H1 (cell line): ENCODE data around the gene CLASP2. TPM values are rescaled to one million over a fixed set of nuclear protein-coding genes. Genes with fewer than 3 reads are reported as not detected.

Experiments
- CTCF ChIA-PET: fragments of 300-600 bp; sonication (Branson Sonifier 250); formaldehyde crosslinking; loops from one replicate; lab custom pipeline; 2021; ENCODE audit not compliant: partially characterized antibody; lab: Charles Lee
- POLR2A ChIA-PET: fragments of 300-600 bp; sonication (Branson Sonifier 250); formaldehyde crosslinking; loops from one replicate; lab custom pipeline; 2021; ENCODE audit warnings: inconsistent platforms; ENCODE audit not compliant: partially characterized antibody; lab: Charles Lee
- DNase-seq, 2 experiments: peaks; one replicate each; pipeline versions ENCODE4 v3.0.0 to v3.0.0-alpha.2; 2010 to 2022; ENCODE audit warnings: low spot score in 2 of 2, low read depth in 1 of 2, mixed read lengths in 1 of 2
- FAIRE-seq: peaks from 2 replicates; lab custom pipeline; 2011; peaks lifted over from hg19 to GRCh38; lab: Jason Lieb, UNC
- H2AFZ ChIP-seq: 2 replicates; pipeline ENCODE4 v1.8.1; 2012; ENCODE audit warnings: low read length, inconsistent platforms
- H2AK5ac ChIP-seq: 2 replicates; pipeline ENCODE4 v1.6.1; 2013; ENCODE audit warnings: low read depth, low read length
- H2BK120ac ChIP-seq: replicated peaks from 2 replicates; pipeline ENCODE3; 2013; ENCODE audit warnings: low read depth, low read length, inconsistent platforms
- H2BK12ac ChIP-seq: 2 replicates; pipeline ENCODE4 v1.6.1; 2013; ENCODE audit warnings: low read depth, low read length
- H2BK15ac ChIP-seq: 2 replicates; pipeline ENCODE4 v1.6.1; 2013; ENCODE audit warnings: low read length
- H2BK20ac ChIP-seq: 2 replicates; pipeline ENCODE4 v1.6.1; 2013; ENCODE audit warnings: low read length
- H2BK5ac ChIP-seq: 2 replicates; pipeline ENCODE4 v1.6.1; 2013; ENCODE audit warnings: low read depth, low read length
- H3K14ac ChIP-seq: 2 replicates; pipeline ENCODE4 v1.6.1; 2013; ENCODE audit warnings: inconsistent platforms; ENCODE audit not compliant: insufficient read length
- H3K18ac ChIP-seq: 2 replicates; pipeline ENCODE4 v1.6.1; 2013; ENCODE audit warnings: low read length; ENCODE audit errors: extremely low read depth
- H3K23ac ChIP-seq: 2 replicates; pipeline ENCODE4 v1.6.1; 2013; ENCODE audit warnings: inconsistent platforms; ENCODE audit not compliant: insufficient read length
- H3K23me2 ChIP-seq: 2 replicates; pipeline ENCODE4 v1.6.1; 2013; ENCODE audit warnings: low read depth, low read length
- H3K27ac ChIP-seq: 2 replicates; pipeline ENCODE4 v1.6.1; 2011; ENCODE audit warnings: low read depth, low read length, inconsistent platforms
- H3K27me3 ChIP-seq, 4 experiments: replicated peaks in 1 of 4; 1 replicate in 1 of 4; 2 replicates in 3 of 4; pipeline versions ENCODE4 v1.6.1 to v1.8.1; 2011 to 2013; ENCODE audit warnings: low read length in 3 of 4, mild to moderate bottlenecking in 3 of 4, inconsistent platforms in 2 of 4, mixed read lengths in 2 of 4, moderate library complexity in 1 of 4; ENCODE audit not compliant: control insufficient read depth in 3 of 4, insufficient read depth in 3 of 4; ENCODE audit errors: extremely low read depth in 1 of 4
- H3K36me3 ChIP-seq, 4 experiments: 2 replicates each; pipeline versions ENCODE4 v1.6.1 to v1.8.1; 2011 to 2013; ENCODE audit warnings: mild to moderate bottlenecking in 4 of 4, low read length in 3 of 4, moderate library complexity in 2 of 4, control low read depth in 1 of 4, inconsistent platforms in 1 of 4; ENCODE audit not compliant: insufficient read depth in 4 of 4, control insufficient read depth in 2 of 4
- H3K4ac ChIP-seq: replicated peaks from 2 replicates; pipeline ENCODE3; 2013; ENCODE audit warnings: low read length, low read depth, mixed read lengths, inconsistent platforms; ENCODE audit not compliant: insufficient read length
- H3K4me1 ChIP-seq, 4 experiments: replicated peaks in 1 of 4; 1 replicate in 1 of 4; 2 replicates in 3 of 4; pipeline versions ENCODE4 v1.6.1 to v1.8.1; 2011 to 2013; ENCODE audit warnings: low read length in 3 of 4, inconsistent platforms in 2 of 4, mixed read lengths in 1 of 4; ENCODE audit not compliant: insufficient read depth in 4 of 4, control insufficient read depth in 3 of 4
- H3K4me2 ChIP-seq, 2 experiments: 2 replicates each; pipeline versions ENCODE4 v1.6.1 to v1.8.1; 2011 to 2013; ENCODE audit warnings: low read depth in 2 of 2, low read length in 2 of 2, control low read depth in 1 of 2, inconsistent platforms in 1 of 2, mild to moderate bottlenecking in 1 of 2; ENCODE audit not compliant: insufficient read depth in 1 of 2
- H3K4me3 ChIP-seq, 4 experiments: fragments of 200-600, 300-600 bp in 1 of 4; sonication (generic), shearing (Covaris generic), sonication (Bioruptor Twin) in 1 of 4; 2 replicates each; pipeline versions ENCODE4 v1.5.1 to v1.8.1; 2011 to 2016; ENCODE audit warnings: low read length in 4 of 4, low read depth in 3 of 4, control low read depth in 2 of 4, inconsistent platforms in 2 of 4, mild to moderate bottlenecking in 2 of 4, mixed read lengths in 1 of 4, moderate library complexity in 1 of 4; ENCODE audit not compliant: insufficient read depth in 2 of 4; ENCODE audit errors: extremely low read depth in 1 of 4
- H3K56ac ChIP-seq: replicated peaks from 2 replicates; pipeline ENCODE3; 2013; ENCODE audit warnings: low read depth, mild to moderate bottlenecking, mixed read lengths, low read length, inconsistent platforms; ENCODE audit not compliant: insufficient read length
- H3K79me1 ChIP-seq: 2 replicates; pipeline ENCODE4 v1.6.1; 2013; ENCODE audit warnings: low read depth, low read length, control low read depth
- H3K79me2 ChIP-seq, 2 experiments: 2 replicates each; pipeline versions ENCODE4 v1.6.1 to v1.8.1; 2012 to 2013; ENCODE audit warnings: low read length in 2 of 2, mild to moderate bottlenecking in 2 of 2, inconsistent platforms in 1 of 2; ENCODE audit not compliant: insufficient read depth in 2 of 2, control insufficient read depth in 1 of 2
- H3K9ac ChIP-seq, 4 experiments: replicated peaks in 1 of 4; 1 replicate in 1 of 4; 2 replicates in 3 of 4; pipeline versions ENCODE4 v1.6.1 to v1.8.1; 2011 to 2013; ENCODE audit warnings: low read depth in 3 of 4, low read length in 3 of 4, control low read depth in 2 of 4, mild to moderate bottlenecking in 2 of 4, moderate library complexity in 2 of 4, inconsistent platforms in 1 of 4; ENCODE audit errors: extremely low read depth in 1 of 4
- H3K9me3 ChIP-seq, 2 experiments: 2 replicates each; pipeline versions ENCODE4 v1.6.1 to v1.8.1; 2012 to 2013; ENCODE audit warnings: mild to moderate bottlenecking in 2 of 2, moderate library complexity in 2 of 2, control low read depth in 1 of 2, inconsistent platforms in 1 of 2, low read depth in 1 of 2, low read length in 1 of 2, mixed read lengths in 1 of 2; ENCODE audit not compliant: insufficient read depth in 2 of 2
- H4K20me1 ChIP-seq, 2 experiments: replicated peaks in 1 of 2; 2 replicates each; pipeline versions ENCODE3 to v1.8.1; 2011 to 2013; ENCODE audit warnings: inconsistent platforms in 2 of 2, low read length in 2 of 2, mild to moderate bottlenecking in 1 of 2; ENCODE audit not compliant: insufficient read depth in 2 of 2, control insufficient read depth in 1 of 2
- H4K5ac ChIP-seq: 2 replicates; pipeline ENCODE4 v1.6.1; 2013; ENCODE audit warnings: low read length, low read depth, mixed read lengths, inconsistent platforms; ENCODE audit not compliant: insufficient read length
- H4K8ac ChIP-seq: 2 replicates; pipeline ENCODE4 v1.8.0; 2013; ENCODE audit warnings: mild to moderate bottlenecking, moderate library complexity, low read length, inconsistent platforms; ENCODE audit not compliant: insufficient read depth; ENCODE audit errors: extremely low read depth
- H4K91ac ChIP-seq: replicated peaks from 2 replicates; pipeline ENCODE3; 2013; ENCODE audit warnings: low read length, mixed read lengths, inconsistent platforms; ENCODE audit not compliant: insufficient read length
- ATF2 ChIP-seq: IDR thresholded peaks from 2 replicates; pipeline ENCODE4 v1.6.1; 2012; ENCODE audit warnings: low read length, inconsistent platforms
- JUND ChIP-seq: IDR thresholded peaks from 2 replicates; pipeline ENCODE4 v1.6.1; 2011; ENCODE audit warnings: mild to moderate bottlenecking, improper control_type of control experiment, low read length
- NRF1 ChIP-seq: IDR thresholded peaks from 2 replicates; pipeline ENCODE4 v1.6.1; 2011; ENCODE audit warnings: mild to moderate bottlenecking, low read depth, low read length, improper control_type of control experiment
- WGBS, 2 experiments: shearing (Covaris generic) in 1 of 2; methylation state at CpG; one replicate each; pipeline versions ENCODE4 v1.1.6 to v1.1.7; 2013 to 2015; ENCODE audit warnings: low lambda C conversion rate in 2 of 2, mixed read lengths in 2 of 2, inconsistent platforms in 1 of 2, low coverage in 1 of 2, missing lambda C conversion rate in 1 of 2; ENCODE audit not compliant: insufficient replicate concordance in 2 of 2, insufficient coverage in 1 of 2, insufficient read length in 1 of 2; ENCODE audit errors: extremely low coverage in 1 of 2, missing lambda C conversion rate in 1 of 2; 5-methylcytosine and 5-hydroxymethylcytosine counted together
- polyA plus RNA-seq, 7 experiments: library from polyadenylated mRNA; depleted of rRNA in 3 of 7; stranded (reverse) in 5 of 7; unstranded in 2 of 7; fragments of >200 nt in 5 of 7; fragments of 200-250 nt in 2 of 7; gene quantifications; 1 replicate in 5 of 7; 2 replicates in 1 of 7; 4 replicates in 1 of 7; pipeline versions ENCODE4 v1.2.1 to v1.2.3, GENCODE V29; 2011 to 2013; ENCODE audit warnings: missing spikeins in 2 of 7, mixed read lengths in 2 of 7
- total RNA-seq: library from RNA; stranded (reverse); fragmentation: NEBNext Ultra II Directional; extraction: Animal tissue kit (Norgen Biotek cat#: 25700); gene quantifications from 2 replicates; pipeline ENCODE4 v1.2.1, GENCODE V29; 2021

Gene CLASP2
- total and polyA plus RNA-seq, 2 of the 8 experiments (the other 6 are each of a cell fraction or from before 2014, with no cell fraction given), result 21.7 to 58.0 TPM

GRCh38 chr3:33645060-33645647, 72.9 kb downstream of the CLASP2 start:
- H2BK12ac ChIP-seq, result no peak overlapping the region
- TF ChIP-seq JUND (peak; percentile 36; the same call in 1 of the 2 replicates), ATF2 (peak; percentile 82; the same call in 1 of the 2 replicates), NRF1 (no peak)
- TF ChIP-seq, all 59 proteins: peak for 2
- H3K36me3 ChIP-seq, result peaks cover 0 to 4% (median 0%) of the 10 kb centered on the region in 4 experiments; a peak in 1 of 8 replicates
- H3K4me2 ChIP-seq, result no peak overlapping the region; a peak in 2 of 4 replicates
- no peaks in the 10 kb centered on the region for H3K9me3 ChIP-seq
- no peak overlapping the region for H2AK5ac ChIP-seq
- H2BK120ac ChIP-seq, result no peak overlapping the region
- H3K18ac ChIP-seq, result no peak overlapping the region
- DNase-seq (no peak), FAIRE-seq (peak; percentile 32)
- H3K4me1 ChIP-seq, result peaks cover 0 to 4% (median 2%) of the 10 kb centered on the region in 4 experiments; a peak in 3 of 7 replicates
- peaks cover 0 to 5% of the 10 kb centered on the region in 2 experiments; a peak in 1 of 4 replicates for H3K79me2 ChIP-seq
- H3K9ac ChIP-seq, result no peak overlapping the region
- POLR2A ChIA-PET, result interaction anchor here (1.0 kb wide), 1 partner anchor 14 kb away, joined by 6 read pairs; no protein-coding TSS in a partner anchor
- no peaks in the 10 kb centered on the region; the same call in 1 of the 2 replicates for H3K23me2 ChIP-seq
- no peak overlapping the region for H4K8ac ChIP-seq
- H3K14ac ChIP-seq, result no peak overlapping the region
- H2BK15ac ChIP-seq, result no peak overlapping the region
- H3K23ac ChIP-seq, result no peak overlapping the region
- H2BK20ac ChIP-seq, result no peak overlapping the region
- H4K91ac ChIP-seq, result no peak overlapping the region
- H4K20me1 ChIP-seq, result peaks cover 1 to 2% of the 10 kb centered on the region in 2 experiments
- CTCF ChIA-PET, result interaction anchor here (1.0 to 1.5 kb wide), 4 partner anchors 8 to 142 kb away, joined by 3 to 8 read pairs (median 3); no protein-coding TSS in a partner anchor
- no peak overlapping the region for H3K56ac ChIP-seq
- no peaks in the 10 kb centered on the region for H3K27me3 ChIP-seq
- H2BK5ac ChIP-seq, result no peak overlapping the region
- H3K4me3 ChIP-seq, result peak overlapping the region in 2 of 4 experiments; percentile 19 to 33; a peak in 2 of 8 replicates
- H4K5ac ChIP-seq, result no peak overlapping the region
- 70% methylated on average over 5 of the region's 5 CpGs; no CpG with 5 or more reads in 1 of the 2 experiments for WGBS, 2 experiments
- H3K79me1 ChIP-seq, result 0 out of 2 replicates have a peak, but pooled peaks cover 2% of the 10 kb centered on the region
- no peak overlapping the region for H3K27ac ChIP-seq
- no peak overlapping the region for H2AFZ ChIP-seq
- H3K4ac ChIP-seq, result no peak overlapping the region
